Endodermal cell (in vitro differentiated cells): Measurements from ENCODE around the gene PNMT. TPM values are rescaled to one million over a fixed set of nuclear protein-coding genes. Genes with fewer than 3 reads are reported as not detected.

Experiments
- DNase-seq: peaks from one replicate; pipeline ENCODE4 v3.0.0-alpha.2; 2017
- H3K27ac ChIP-seq: 2 replicates; pipeline ENCODE4 v1.5.1; 2013; ENCODE audit warnings: mild to moderate bottlenecking, low read depth, low read length, moderate library complexity
- H3K27me3 ChIP-seq: 2 replicates; pipeline ENCODE4 v1.6.1; 2013; ENCODE audit warnings: mild to moderate bottlenecking, low read length, moderate library complexity; ENCODE audit not compliant: insufficient read depth, control insufficient read depth, poor library complexity, severe bottlenecking
- H3K36me3 ChIP-seq: 2 replicates; pipeline ENCODE4 v1.7.0; 2013; ENCODE audit warnings: mild to moderate bottlenecking, low read length, moderate library complexity; ENCODE audit not compliant: control insufficient read depth, insufficient read depth
- H3K4me1 ChIP-seq: one replicate; pipeline ENCODE4 v1.7.0; 2013; ENCODE audit warnings: low read length; ENCODE audit not compliant: control insufficient read depth, insufficient read depth
- H3K4me3 ChIP-seq: 2 replicates; pipeline ENCODE4 v1.5.1; 2013; ENCODE audit warnings: mild to moderate bottlenecking, low read length, moderate library complexity
- H3K9ac ChIP-seq: 2 replicates; pipeline ENCODE4 v1.6.1; 2013; ENCODE audit warnings: mild to moderate bottlenecking, low read length, moderate library complexity; ENCODE audit not compliant: poor library complexity, severe bottlenecking; ENCODE audit errors: extremely low read depth
- H3K9me3 ChIP-seq: 2 replicates; pipeline ENCODE4 v1.6.1; 2013; ENCODE audit warnings: mild to moderate bottlenecking, low read length, moderate library complexity; ENCODE audit not compliant: control insufficient read depth
- H3K27ac Mint-ChIP-seq: 2 replicates; pipeline ENCODE4 v1.8.0; 2020; ENCODE audit warnings: mixed read lengths
- H3K27me3 Mint-ChIP-seq: 2 replicates; pipeline ENCODE4 v1.8.0; 2021; ENCODE audit warnings: mild to moderate bottlenecking, mixed read lengths; ENCODE audit not compliant: insufficient read depth
- H3K36me3 Mint-ChIP-seq: 2 replicates; pipeline ENCODE4 v1.8.0; 2020; ENCODE audit warnings: low read depth, mixed read lengths
- H3K4me1 Mint-ChIP-seq: 2 replicates; pipeline ENCODE4 v1.8.0; 2020; ENCODE audit warnings: mixed read lengths
- H3K4me3 Mint-ChIP-seq: 2 replicates; pipeline ENCODE4 v1.8.0; 2020; ENCODE audit warnings: mild to moderate bottlenecking, moderate library complexity, mixed read lengths
- H3K9me3 Mint-ChIP-seq: 2 replicates; pipeline ENCODE4 v1.8.0; 2020; ENCODE audit warnings: mild to moderate bottlenecking, mixed read lengths
- CTCF ChIP-seq: fragments of 200-600 bp; sonication (generic); conservative IDR thresholded peaks from 2 replicates; pipeline ENCODE4 v1.5.0; 2021; ENCODE audit warnings: antibody characterized with exemption, mild to moderate bottlenecking
- WGBS, 2 experiments: methylation state at CpG; one replicate each; pipeline versions ENCODE4 v1.1.5 to v1.1.7; 2013; ENCODE audit warnings: missing lambda C conversion rate in 2 of 2, mixed read lengths in 1 of 2; ENCODE audit not compliant: insufficient coverage in 1 of 2, insufficient read length in 1 of 2; 5-methylcytosine and 5-hydroxymethylcytosine counted together
- total RNA-seq, 2 donors: library from RNA; stranded (reverse); fragmentation: NEBNext Ultra II Directional in 1 of 2; extraction: Animal tissue kit (Norgen Biotek cat#: 25700) in 1 of 2; gene quantifications; 2 replicates in 1 of 2; 3 replicates in 1 of 2; pipeline ENCODE4 v1.2.1, GENCODE V29; 2021

PNMT gene
- total RNA-seq, 2 donors from 2014 or later = 0.55 to 1.0 TPM

- H3K36me3 ChIP-seq = no peaks in the 10 kb centered on the region
- peaks cover 16% of the 10 kb centered on the region for H3K4me1 ChIP-seq
- H3K9ac ChIP-seq = peak overlapping the region; percentile 89
- peaks cover 65% of the 10 kb centered on the region for H3K4me1 Mint-ChIP-seq
- TF ChIP-seq CTCF = no peak
- peak overlapping the region; percentile 49 for H3K27ac ChIP-seq
- no peaks in the 10 kb centered on the region for H3K36me3 Mint-ChIP-seq
- H3K4me3 ChIP-seq = peak overlapping the region; percentile 93
- H3K4me3 Mint-ChIP-seq = peak overlapping the region; percentile 90
- H3K9me3 Mint-ChIP-seq = no peaks in the 10 kb centered on the region
- H3K27me3 ChIP-seq = no peaks in the 10 kb centered on the region
- DNase-seq = peak; percentile 78
- 0 to 1% methylated on average over 19 to 57 of the region's 57 CpGs for WGBS, 2 experiments
- peaks cover 5% of the 10 kb centered on the region for H3K27me3 Mint-ChIP-seq
- H3K27ac Mint-ChIP-seq = peak overlapping the region; percentile 75
- no peaks in the 10 kb centered on the region for H3K9me3 ChIP-seq
Measured at GRCh38 chr17:39700148-39700987, 32.1 kb downstream of the PNMT start.

GRCh38 chr17:39701012-39701783 is 32.9 kb downstream of the PNMT start:
- DNase-seq = no peak
- no peaks in the 10 kb centered on the region for H3K27me3 ChIP-seq
- Mint-ChIP-seq H3K4me3 (peak overlapping the region; percentile 90), H3K9me3 (no peaks in the 10 kb centered on the region), H3K27ac (peak overlapping the region; percentile 75), H3K36me3 (no peaks in the 10 kb centered on the region), H3K27me3 (peaks cover 5% of the 10 kb centered on the region), H3K4me1 (peaks cover 64% of the 10 kb centered on the region)
- H3K9me3 ChIP-seq = no peaks in the 10 kb centered on the region
- H3K36me3 ChIP-seq = no peaks in the 10 kb centered on the region
- no peak for TF ChIP-seq CTCF
- H3K27ac ChIP-seq = no peak overlapping the region
- WGBS, 2 experiments = 7 to 21% methylated on average over 7 to 10 of the region's 10 CpGs
- peaks cover 13% of the 10 kb centered on the region for H3K4me1 ChIP-seq
- H3K4me3 ChIP-seq = peak overlapping the region; percentile 93
- H3K9ac ChIP-seq = peak overlapping the region; percentile 89

- WGBS, 2 experiments = 75 to 94% methylated on average over 2 to 4 of the region's 4 CpGs
- Mint-ChIP-seq H3K4me3 (peak overlapping the region; percentile 90), H3K9me3 (no peaks in the 10 kb centered on the region), H3K27ac (peak overlapping the region; percentile 75), H3K36me3 (peaks cover under 1% of the 10 kb centered on the region), H3K27me3 (peaks cover 5% of the 10 kb centered on the region), H3K4me1 (peaks cover 58% of the 10 kb centered on the region)
- no peaks in the 10 kb centered on the region for H3K9me3 ChIP-seq
- peaks cover 2% of the 10 kb centered on the region for H3K36me3 ChIP-seq
- no peaks in the 10 kb centered on the region for H3K27me3 ChIP-seq
- H3K9ac ChIP-seq = peak overlapping the region; percentile 89
- peaks cover 13% of the 10 kb centered on the region for H3K4me1 ChIP-seq
- DNase-seq = no peak
- peak overlapping the region; percentile 93 for H3K4me3 ChIP-seq
- H3K27ac ChIP-seq = no peak overlapping the region
- no peak for TF ChIP-seq CTCF
Measured at GRCh38 chr17:39701784-39702422, 33.6 kb downstream of the PNMT start.
